A549 (cell line): ENCODE results near the gene CCDC117.

Experiments
- CEBPB ChIP-seq, 2 experiments: fragments of >200 bp in 1 of 2; sonication (Bioruptor Twin) in 1 of 2; formaldehyde crosslinking in 1 of 2; IDR thresholded peaks; 2 replicates each; pipeline ENCODE4 v1.6.1; 2012 to 2016
- EHF ChIP-seq: fragments of 250-450 bp; sonication (Bioruptor Pico); IDR thresholded peaks from 2 replicates; pipeline ENCODE4 v1.5.0; 2020; ENCODE audit warnings: mild to moderate bottlenecking
- EP300 ChIP-seq, 2 experiments: fragments of >200 bp; sonication (Bioruptor Twin); formaldehyde crosslinking; IDR thresholded peaks; 2 replicates in 1 of 2; 3 replicates in 1 of 2; pipeline ENCODE4 v1.6.1; 2016 to 2017
- HDAC2 ChIP-seq: fragments of 200-600 bp; sonication (generic); IDR thresholded peaks from 2 replicates; pipeline ENCODE4 v1.6.1; 2016
- MAZ ChIP-seq: fragments of 150-350 bp; IDR thresholded peaks from 2 replicates; pipeline ENCODE4 v1.6.1; 2014; ENCODE audit warnings: antibody characterized with exemption, low read depth, low read length, borderline replicate concordance
- POLR2AphosphoS2 ChIP-seq: conservative IDR thresholded peaks from 2 replicates; pipeline ENCODE4 v1.6.1; 2012; ENCODE audit warnings: low read length, improper control_type of control experiment, inconsistent platforms
- RFX5 ChIP-seq: fragments of 450-650 bp; IDR thresholded peaks from 2 replicates; pipeline ENCODE4 v1.7.1; 2014; ENCODE audit warnings: antibody characterized with exemption, mild to moderate bottlenecking, moderate library complexity
- SREBF2 ChIP-seq: fragments of 450-650 bp; IDR thresholded peaks from 2 replicates; pipeline ENCODE4 v1.6.1; 2014; ENCODE audit warnings: mild to moderate bottlenecking, moderate library complexity
- TF ChIP-seq, protein P1 (sequence below): fragments of >200 bp; sonication (Bioruptor Twin); formaldehyde crosslinking; IDR thresholded peaks from 3 replicates; pipeline ENCODE4 v1.5.1; 2016

DNA sequence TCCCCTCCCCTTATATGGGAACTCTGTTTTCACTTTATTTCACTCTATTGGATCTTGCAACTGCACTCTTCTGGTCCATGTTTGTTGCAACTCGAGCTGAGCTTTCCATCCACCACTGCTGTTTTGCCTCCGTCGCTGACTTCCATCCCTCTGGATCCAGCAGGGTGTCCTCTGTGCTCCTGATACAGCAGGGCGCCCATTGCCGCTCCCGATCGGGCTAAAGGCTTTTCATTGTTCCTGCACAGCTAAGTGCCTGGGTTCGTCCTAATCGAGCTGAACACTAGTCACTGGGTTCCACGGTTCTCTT lies 11.1 kb upstream of the CCDC117 start:
- TF ChIP-seq CEBPB (IDR thresholded peaks at IDR 0.05), result no peak
- TF ChIP-seq, protein P1, sequence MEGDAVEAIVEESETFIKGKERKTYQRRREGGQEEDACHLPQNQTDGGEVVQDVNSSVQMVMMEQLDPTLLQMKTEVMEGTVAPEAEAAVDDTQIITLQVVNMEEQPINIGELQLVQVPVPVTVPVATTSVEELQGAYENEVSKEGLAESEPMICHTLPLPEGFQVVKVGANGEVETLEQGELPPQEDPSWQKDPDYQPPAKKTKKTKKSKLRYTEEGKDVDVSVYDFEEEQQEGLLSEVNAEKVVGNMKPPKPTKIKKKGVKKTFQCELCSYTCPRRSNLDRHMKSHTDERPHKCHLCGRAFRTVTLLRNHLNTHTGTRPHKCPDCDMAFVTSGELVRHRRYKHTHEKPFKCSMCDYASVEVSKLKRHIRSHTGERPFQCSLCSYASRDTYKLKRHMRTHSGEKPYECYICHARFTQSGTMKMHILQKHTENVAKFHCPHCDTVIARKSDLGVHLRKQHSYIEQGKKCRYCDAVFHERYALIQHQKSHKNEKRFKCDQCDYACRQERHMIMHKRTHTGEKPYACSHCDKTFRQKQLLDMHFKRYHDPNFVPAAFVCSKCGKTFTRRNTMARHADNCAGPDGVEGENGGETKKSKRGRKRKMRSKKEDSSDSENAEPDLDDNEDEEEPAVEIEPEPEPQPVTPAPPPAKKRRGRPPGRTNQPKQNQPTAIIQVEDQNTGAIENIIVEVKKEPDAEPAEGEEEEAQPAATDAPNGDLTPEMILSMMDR, result no peak
- TF ChIP-seq EP300 (IDR thresholded peaks at IDR 0.05), result no peak
- no peak for TF ChIP-seq POLR2AphosphoS2
- no peak for TF ChIP-seq EHF (CRISPR knock-in tag)
- no peak for TF ChIP-seq MAZ
- TF ChIP-seq SREBF2, result no peak
- no peak for TF ChIP-seq HDAC2
- TF ChIP-seq RFX5, result no peak
